ENCODE data around the gene ACBD5. TPM values are rescaled to one million over a fixed set of nuclear protein-coding genes. Genes with fewer than 3 reads are reported as not detected.
A peak's percentile ranks its signal among the peaks of the same experiment; 100 is the strongest.
"Not testable (repeated sequence)": the region's sequence is repeated elsewhere in the genome, so short reads cannot be mapped to it uniquely, and the experiment has no call there.

Gene ACBD5, protein sequence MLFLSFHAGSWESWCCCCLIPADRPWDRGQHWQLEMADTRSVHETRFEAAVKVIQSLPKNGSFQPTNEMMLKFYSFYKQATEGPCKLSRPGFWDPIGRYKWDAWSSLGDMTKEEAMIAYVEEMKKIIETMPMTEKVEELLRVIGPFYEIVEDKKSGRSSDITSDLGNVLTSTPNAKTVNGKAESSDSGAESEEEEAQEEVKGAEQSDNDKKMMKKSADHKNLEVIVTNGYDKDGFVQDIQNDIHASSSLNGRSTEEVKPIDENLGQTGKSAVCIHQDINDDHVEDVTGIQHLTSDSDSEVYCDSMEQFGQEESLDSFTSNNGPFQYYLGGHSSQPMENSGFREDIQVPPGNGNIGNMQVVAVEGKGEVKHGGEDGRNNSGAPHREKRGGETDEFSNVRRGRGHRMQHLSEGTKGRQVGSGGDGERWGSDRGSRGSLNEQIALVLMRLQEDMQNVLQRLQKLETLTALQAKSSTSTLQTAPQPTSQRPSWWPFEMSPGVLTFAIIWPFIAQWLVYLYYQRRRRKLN
- 11.9 and 15.7 TPM in 2 replicates for polyA plus RNA-seq (2011; rRNA removed)
- 6.7 and 9.9 TPM in 2 replicates for polyA minus RNA-seq (2011; rRNA and poly(A)+ RNA removed)

DNA sequence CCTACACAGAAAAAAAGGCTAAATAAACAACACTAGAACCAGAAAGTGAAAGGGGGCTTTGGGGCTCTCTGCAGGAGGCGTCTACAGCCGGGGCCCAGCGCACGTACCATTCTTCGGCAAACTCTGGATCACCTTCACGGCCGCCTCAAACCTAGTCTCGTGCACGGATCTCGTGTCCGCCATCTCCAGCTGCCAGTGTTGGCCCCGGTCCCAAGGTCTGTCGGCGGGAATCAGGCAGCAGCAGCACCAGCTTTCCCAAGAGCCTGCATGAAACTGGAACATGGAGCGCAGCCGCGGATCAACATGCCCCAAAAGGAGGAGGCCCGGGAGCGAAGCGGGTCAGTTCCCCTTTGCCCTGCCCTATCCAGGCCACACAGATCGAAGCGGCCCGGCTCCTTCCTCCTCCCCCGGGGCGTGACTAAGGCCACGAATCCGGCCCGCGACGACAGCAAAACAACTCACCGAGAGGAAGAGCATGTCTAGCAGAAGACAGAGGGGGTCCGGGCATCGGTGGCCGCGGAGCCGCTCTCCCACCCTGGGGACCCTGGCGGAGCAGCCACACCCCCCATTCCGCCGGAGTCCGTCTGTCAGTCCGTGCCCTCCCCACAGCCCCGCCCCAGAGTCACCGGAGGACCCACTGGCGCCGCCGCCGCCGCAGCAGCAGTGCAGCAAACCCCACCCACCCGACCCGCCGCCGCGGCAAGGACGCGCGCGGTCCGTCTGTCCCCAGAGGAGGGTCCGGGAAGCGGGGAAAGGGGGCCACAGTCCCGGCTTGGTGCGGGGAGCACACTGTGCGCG, at the start of gene ACBD5:
Gene ACBD5, minus strand, starts transcription at position 586 of the 798 bp plus-strand sequence. Its CDS starts 109 bp downstream, at position 477.
- no peaks in the 10 kb centered on the region for H3K9me3 ChIP-seq (ENCODE audit: control insufficient read depth, insufficient read depth, low read length)
- ChIA-PET CTCF (interaction anchor here (1.3 to 1.8 kb wide), 2 partner anchors 11 to 120 kb away, joined by 3 to 5 read pairs; no protein-coding TSS in a partner anchor), POLR2A (interaction anchor here (0.9 to 1.9 kb wide), 3 partner anchors 11 to 86 kb away, joined by 3 to 4 read pairs (median 4); partner anchors contain the start of gene YME1L1)
- DNase-seq (ENCODE audit: low read depth, low spot score): peak; percentile 56
- peak within 1 kb of the TSS; percentile 96 for H3K27ac ChIP-seq (ENCODE audit: low read depth, low read length)
- no peaks in the 10 kb centered on the region for H3K27me3 ChIP-seq (ENCODE audit: control insufficient read depth, insufficient read depth, low read length)
- TF ChIP-seq, protein P1, sequence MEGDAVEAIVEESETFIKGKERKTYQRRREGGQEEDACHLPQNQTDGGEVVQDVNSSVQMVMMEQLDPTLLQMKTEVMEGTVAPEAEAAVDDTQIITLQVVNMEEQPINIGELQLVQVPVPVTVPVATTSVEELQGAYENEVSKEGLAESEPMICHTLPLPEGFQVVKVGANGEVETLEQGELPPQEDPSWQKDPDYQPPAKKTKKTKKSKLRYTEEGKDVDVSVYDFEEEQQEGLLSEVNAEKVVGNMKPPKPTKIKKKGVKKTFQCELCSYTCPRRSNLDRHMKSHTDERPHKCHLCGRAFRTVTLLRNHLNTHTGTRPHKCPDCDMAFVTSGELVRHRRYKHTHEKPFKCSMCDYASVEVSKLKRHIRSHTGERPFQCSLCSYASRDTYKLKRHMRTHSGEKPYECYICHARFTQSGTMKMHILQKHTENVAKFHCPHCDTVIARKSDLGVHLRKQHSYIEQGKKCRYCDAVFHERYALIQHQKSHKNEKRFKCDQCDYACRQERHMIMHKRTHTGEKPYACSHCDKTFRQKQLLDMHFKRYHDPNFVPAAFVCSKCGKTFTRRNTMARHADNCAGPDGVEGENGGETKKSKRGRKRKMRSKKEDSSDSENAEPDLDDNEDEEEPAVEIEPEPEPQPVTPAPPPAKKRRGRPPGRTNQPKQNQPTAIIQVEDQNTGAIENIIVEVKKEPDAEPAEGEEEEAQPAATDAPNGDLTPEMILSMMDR (IDR thresholded peaks at IDR 0.05; ENCODE audit: low read depth, low read length): no peak
- peak within 1 kb of the TSS; percentile 84 for H3K4me3 ChIP-seq (ENCODE audit: low read depth, low read length)

DNA sequence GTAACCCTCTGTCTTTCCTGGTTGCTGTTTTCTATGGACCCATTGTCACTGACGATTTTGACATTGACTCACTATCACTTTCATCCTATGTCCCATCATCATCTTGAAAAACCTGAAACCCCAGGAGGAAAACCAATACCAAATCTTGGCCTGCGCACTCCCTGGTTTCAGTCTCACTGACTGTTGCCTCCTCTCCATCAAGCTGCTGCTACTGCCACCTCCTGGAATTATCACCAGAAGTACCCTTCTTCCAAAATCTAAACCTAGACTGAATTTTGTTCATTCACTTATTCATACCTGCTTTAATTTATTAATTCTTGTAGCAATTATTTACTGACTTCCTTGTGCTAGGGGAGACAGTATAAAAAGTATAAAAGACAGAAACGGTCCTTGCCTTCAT, 44.5 kb upstream of the ACBD5 start:
- ChIA-PET POLR2A (no interaction called here), CTCF (interaction anchor here (0.6 to 1.1 kb wide), 2 partner anchors 62 to 63 kb away, joined by 5 read pairs; no protein-coding TSS in a partner anchor)
- Histone ChIP-seq H3K27me3 (ENCODE audit: control insufficient read depth, insufficient read depth, low read length) (peaks cover 9% of the 10 kb centered on the region), H3K27ac (ENCODE audit: low read depth, low read length) (no peak overlapping the region), H3K4me3 (ENCODE audit: low read depth, low read length) (no peak overlapping the region), H3K9me3 (ENCODE audit: control insufficient read depth, insufficient read depth, low read length) (no peaks in the 10 kb centered on the region)
- TF ChIP-seq, protein P1 (IDR thresholded peaks at IDR 0.05; ENCODE audit: low read depth, low read length): peak; percentile 24
- DNase-seq (ENCODE audit: low read depth, low spot score): no peak

DNA sequence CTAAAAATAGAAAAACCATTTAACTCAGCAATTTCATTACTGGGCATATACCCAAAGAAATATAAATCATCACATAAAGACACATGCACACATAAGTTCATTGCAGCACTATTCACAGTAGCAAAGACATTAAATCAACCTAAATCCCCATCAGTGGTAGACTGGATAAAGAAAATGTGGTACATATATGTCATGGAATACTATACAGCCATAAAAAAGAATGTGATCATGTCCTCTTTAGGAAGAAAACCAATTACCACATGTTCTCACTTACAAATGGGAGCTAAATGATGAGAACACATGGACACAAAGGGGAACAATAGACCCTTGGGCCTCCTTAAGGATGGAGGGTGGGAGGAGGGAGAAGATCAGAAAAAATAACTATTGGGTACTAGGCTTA, 36.0 kb upstream of the ACBD5 start:
- Histone ChIP-seq H3K27me3 (ENCODE audit: control insufficient read depth, insufficient read depth, low read length) (no peaks in the 10 kb centered on the region), H3K27ac (ENCODE audit: low read depth, low read length) (no peak overlapping the region), H3K9me3 (ENCODE audit: control insufficient read depth, insufficient read depth, low read length) (no peaks in the 10 kb centered on the region), H3K4me3 (ENCODE audit: low read depth, low read length) (no peak overlapping the region)
- no peak for DNase-seq (ENCODE audit: low read depth, low spot score)
- POLR2A ChIA-PET: no interaction called here
- TF ChIP-seq, protein P1 (IDR thresholded peaks at IDR 0.05; ENCODE audit: low read depth, low read length): no peak
- CTCF ChIA-PET: no interaction called here

DNA sequence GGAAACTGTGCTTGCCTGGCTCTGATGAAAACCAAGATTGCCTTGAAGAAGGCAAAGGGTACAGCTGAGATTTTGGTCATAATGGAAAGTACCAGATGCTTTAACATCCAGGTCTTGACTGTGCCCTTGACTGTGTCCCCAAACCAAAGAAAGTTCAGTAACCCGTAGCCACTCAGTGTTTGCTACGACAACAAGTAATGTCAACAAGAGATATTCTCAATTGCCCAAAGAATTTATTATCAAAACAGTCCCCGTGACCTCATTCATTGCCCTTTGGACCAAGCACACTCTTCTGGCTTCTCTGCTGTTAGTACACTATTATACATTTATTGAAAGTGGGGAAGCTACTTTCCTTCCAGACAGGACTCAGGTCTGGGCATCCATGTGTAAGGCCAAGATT, 25.4 kb upstream of the ACBD5 start:
- H3K27ac ChIP-seq (ENCODE audit: low read depth, low read length); POLR2A ChIA-PET; H3K4me3 ChIP-seq (ENCODE audit: low read depth, low read length); DNase-seq (ENCODE audit: low read depth, low spot score); CTCF ChIA-PET; H3K27me3 ChIP-seq (ENCODE audit: control insufficient read depth, insufficient read depth, low read length); H3K9me3 ChIP-seq (ENCODE audit: control insufficient read depth, insufficient read depth, low read length): not testable (repeated sequence)

DNA sequence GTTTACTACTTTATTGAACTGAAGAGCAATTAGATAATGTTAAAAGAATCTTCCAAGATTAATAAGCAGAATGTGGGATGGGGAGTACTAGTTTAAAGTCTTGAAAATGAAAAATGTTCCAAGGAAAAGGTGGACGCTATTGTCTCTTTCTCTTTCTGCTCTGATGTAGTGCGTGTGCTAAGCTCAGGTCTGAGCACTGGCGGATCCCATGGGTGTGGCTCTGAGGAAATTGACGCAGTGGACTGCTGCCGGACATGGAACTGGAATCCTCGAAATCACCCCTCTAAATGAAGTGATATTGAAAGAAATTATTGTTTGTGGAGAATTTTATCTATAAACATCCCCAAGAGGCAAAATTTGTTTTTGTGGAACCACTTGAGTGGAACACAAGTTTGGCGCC, 22.2 kb upstream of the ACBD5 start:
- POLR2A ChIA-PET; H3K4me3 ChIP-seq (ENCODE audit: low read depth, low read length); H3K9me3 ChIP-seq (ENCODE audit: control insufficient read depth, insufficient read depth, low read length); CTCF ChIA-PET; H3K27ac ChIP-seq (ENCODE audit: low read depth, low read length); DNase-seq (ENCODE audit: low read depth, low spot score): not testable (repeated sequence)
- peaks cover 27% of the 10 kb centered on the region for H3K27me3 ChIP-seq (ENCODE audit: control insufficient read depth, insufficient read depth, low read length)
